ENCODE measurements around the gene GFOD1.

Gene GFOD1

GRCh38 chr6:13500915-13501314 is 13.5 kb upstream of the GFOD1 start:
- H3K4me3 ChIP-seq (ENCODE audit: low read depth, low read length) = no peak overlapping the region
- DNase-seq (ENCODE audit: low read depth) = no peak
- TF ChIP-seq CTCF (IDR thresholded peaks at IDR 0.05; ENCODE audit: insufficient read depth, low read depth, low read length, missing control alignments) = no peak

- no peak for DNase-seq (ENCODE audit: low read depth)
- TF ChIP-seq CTCF (IDR thresholded peaks at IDR 0.05; ENCODE audit: insufficient read depth, low read depth, low read length, missing control alignments) = no peak
- no peak overlapping the region for H3K4me3 ChIP-seq (ENCODE audit: low read depth, low read length)
Observed at GRCh38 chr6:13500264-13500663, 12.9 kb upstream of the GFOD1 start.

GRCh38 chr6:13496513-13497190 is 9.3 kb upstream of the GFOD1 start:
- TF ChIP-seq CTCF (IDR thresholded peaks at IDR 0.05; ENCODE audit: insufficient read depth, low read depth, low read length, missing control alignments) = no peak
- H3K4me3 ChIP-seq (ENCODE audit: low read depth, low read length) = no peak overlapping the region
- no peak for DNase-seq (ENCODE audit: low read depth)

- no peak overlapping the region for H3K4me3 ChIP-seq (ENCODE audit: low read depth, low read length)
- no peak for TF ChIP-seq CTCF (IDR thresholded peaks at IDR 0.05; ENCODE audit: insufficient read depth, low read depth, low read length, missing control alignments)
- no peak for DNase-seq (ENCODE audit: low read depth)
Observed at GRCh38 chr6:13495818-13496217, 8.4 kb upstream of the GFOD1 start.

GRCh38 chr6:13495112-13495776 is 7.8 kb upstream of the GFOD1 start:
- H3K4me3 ChIP-seq (ENCODE audit: low read depth, low read length) = no peak overlapping the region
- no peak for DNase-seq (ENCODE audit: low read depth)
- TF ChIP-seq CTCF (IDR thresholded peaks at IDR 0.05; ENCODE audit: insufficient read depth, low read depth, low read length, missing control alignments) = no peak

- no peak for DNase-seq (ENCODE audit: low read depth)
- no peak for TF ChIP-seq CTCF (IDR thresholded peaks at IDR 0.05; ENCODE audit: insufficient read depth, low read depth, low read length, missing control alignments)
- H3K4me3 ChIP-seq (ENCODE audit: low read depth, low read length) = no peak overlapping the region
Observed at GRCh38 chr6:13494137-13494536, 6.7 kb upstream of the GFOD1 start.

- no peak for DNase-seq (ENCODE audit: low read depth)
- no peak overlapping the region for H3K4me3 ChIP-seq (ENCODE audit: low read depth, low read length)
- TF ChIP-seq CTCF (IDR thresholded peaks at IDR 0.05; ENCODE audit: insufficient read depth, low read depth, low read length, missing control alignments) = no peak
Observed at GRCh38 chr6:13493147-13493546, 5.7 kb upstream of the GFOD1 start.

Measured in GM12865 (cell line).